22Rv1 (cell line): ENCODE results near the gene TMEM151A.

Experiments
- H3K27ac ChIP-seq: fragments of 450-650 bp; 2 replicates; pipeline ENCODE4 v1.5.1; 2017
- CTCF ChIP-seq: fragments of 450-650 bp; IDR thresholded peaks from 2 replicates; pipeline ENCODE4 v1.5.1; 2017; ENCODE audit warnings: mild to moderate bottlenecking
- ZFX ChIP-seq: fragments of 450-650 bp; IDR thresholded peaks from 2 replicates; pipeline ENCODE4 v1.6.1; 2017; ENCODE audit warnings: antibody characterized with exemption, borderline replicate concordance

TMEM151A gene

GRCh38 chr11:66267379-66268243 lies 24.1 kb upstream of the TMEM151A start:
- peak overlapping the region; percentile 93 for H3K27ac ChIP-seq
- TF ChIP-seq ZFX (no peak), CTCF (no peak)

DNA sequence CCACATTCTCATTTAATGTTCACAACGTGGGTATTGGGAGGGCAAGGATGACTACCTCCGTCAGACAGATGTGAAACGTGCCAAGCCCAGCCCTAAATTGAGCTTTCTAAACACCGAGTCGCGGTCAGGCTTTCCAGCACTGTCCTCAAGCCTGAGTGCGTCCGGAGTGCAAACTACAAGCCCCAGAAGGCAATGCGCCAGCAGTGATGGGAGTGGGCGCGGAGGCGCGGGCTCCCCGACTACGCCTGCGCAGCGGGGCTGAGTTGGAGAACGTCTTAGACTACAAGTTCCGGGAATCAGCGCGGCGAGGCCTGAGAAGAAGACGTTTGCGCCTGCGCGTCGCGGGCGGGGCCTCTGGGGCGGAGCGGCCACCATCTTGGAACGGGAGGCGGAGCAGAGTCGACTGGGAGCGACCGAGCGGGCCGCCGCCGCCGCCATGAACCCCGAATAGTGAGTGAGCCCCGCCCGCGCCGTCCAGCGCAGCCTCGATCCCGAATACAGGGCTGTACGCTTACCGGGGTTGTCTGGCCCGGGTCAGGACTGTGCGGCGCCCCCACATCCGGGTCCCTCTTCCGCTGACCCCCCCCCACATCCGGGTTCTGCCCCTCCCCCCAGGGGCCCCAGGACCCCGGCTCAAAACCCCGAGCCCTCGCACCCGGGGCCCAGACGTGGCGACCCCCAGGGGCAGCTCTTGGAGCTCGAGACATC lies 23.3 kb upstream of the TMEM151A start, which contains the start of gene RAB1B:
Gene RAB1B, plus strand, starts transcription at position 396 of the 708 bp plus-strand sequence. Its CDS starts 41 bp downstream, at position 437.
- no peak for TF ChIP-seq CTCF
- no peak for TF ChIP-seq ZFX
- peak within 1 kb of the TSS; percentile 93 for H3K27ac ChIP-seq

DNA sequence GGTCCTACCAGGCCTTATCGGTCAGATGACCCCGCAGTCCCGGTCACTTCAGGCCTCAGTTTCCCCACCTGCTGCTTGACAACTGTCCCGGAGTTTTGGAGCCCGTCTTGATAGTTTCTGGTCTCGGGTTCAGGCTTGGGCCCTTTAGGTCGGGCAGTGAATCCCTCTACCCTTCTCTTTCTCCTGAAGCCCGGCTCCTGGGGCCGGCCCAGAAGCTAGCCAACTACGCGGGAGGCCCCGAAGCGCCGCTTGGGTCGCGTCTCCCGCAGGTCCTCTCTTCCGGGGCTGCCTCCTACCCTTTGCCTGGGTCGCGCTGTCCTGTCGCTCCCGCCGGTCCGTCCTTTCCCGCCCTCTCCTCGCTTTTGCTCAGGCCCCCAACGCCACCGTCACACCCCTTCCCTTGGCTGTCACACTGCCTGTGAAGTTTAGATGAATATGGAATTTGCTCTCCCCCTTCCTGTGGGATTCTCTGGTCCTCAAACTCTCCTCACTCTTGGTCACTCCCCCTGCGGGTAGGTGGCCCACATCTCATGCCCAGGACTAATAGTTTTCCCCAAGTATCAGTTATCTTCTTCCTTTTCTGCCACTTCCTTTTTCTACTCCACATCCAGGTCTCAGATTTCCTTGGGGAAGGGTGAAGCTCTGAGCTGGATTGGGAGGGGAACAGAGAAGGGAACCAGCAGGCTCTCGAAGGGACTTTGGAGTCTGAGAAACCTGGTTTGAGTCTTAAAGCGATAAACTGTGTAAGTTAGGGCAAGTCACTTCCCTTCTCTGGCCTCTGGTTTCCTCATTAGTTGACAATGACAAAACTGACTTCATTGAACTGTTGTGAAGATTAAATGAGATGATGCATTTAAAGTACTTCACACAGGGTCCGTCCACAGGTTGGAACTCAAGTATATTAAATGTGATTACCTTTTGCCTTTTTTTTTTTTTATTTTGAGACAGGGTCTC lies 22.5 kb upstream of the TMEM151A start:
- peak overlapping the region; percentile 93 for H3K27ac ChIP-seq
- TF ChIP-seq ZFX, result no peak
- TF ChIP-seq CTCF, result peak; percentile 24; the same call in 1 of the 2 replicates

DNA sequence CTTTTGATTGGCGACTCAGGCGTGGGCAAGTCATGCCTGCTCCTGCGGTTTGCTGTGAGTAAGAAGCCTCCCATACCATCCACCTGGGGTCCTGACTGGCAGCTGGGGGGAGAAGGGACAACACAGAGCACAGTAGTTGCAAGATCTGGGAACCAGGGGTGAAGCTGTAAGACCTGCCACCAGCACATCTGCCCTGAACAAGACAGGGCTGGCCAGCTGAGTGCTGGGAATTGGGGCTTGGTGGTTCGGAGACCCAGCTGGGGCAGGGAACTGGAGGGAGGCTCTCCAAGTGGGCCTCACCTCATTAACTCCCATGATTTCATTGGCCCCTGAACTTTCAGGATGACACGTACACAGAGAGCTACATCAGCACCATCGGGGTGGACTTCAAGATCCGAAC lies 19.9 kb upstream of the TMEM151A start:
- H3K27ac ChIP-seq, result no peak overlapping the region; the same call in 1 of the 2 replicates
- TF ChIP-seq CTCF (no peak), ZFX (no peak)

DNA sequence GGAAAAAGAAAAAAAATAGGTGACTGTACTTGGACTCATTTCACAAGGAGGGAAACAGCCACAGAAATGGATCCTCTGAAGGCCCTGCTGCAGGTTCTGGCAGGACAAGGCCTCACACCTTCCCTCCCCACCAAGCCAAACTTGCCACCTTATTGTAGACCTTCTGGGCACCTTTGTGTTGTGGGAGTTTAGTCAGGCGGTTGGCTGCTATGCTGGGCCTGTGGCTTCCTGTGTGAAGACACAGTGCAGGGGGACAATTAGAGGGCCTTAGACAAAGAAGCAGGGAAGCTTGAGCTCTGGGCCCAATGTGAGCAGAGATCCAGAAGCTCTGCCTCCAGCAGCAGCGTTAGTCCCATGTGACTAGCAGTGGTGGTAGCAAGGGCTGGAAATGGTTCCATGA lies 19.1 kb upstream of the TMEM151A start:
- no peak for TF ChIP-seq ZFX
- no peak for TF ChIP-seq CTCF
- H3K27ac ChIP-seq, result no peak overlapping the region

DNA sequence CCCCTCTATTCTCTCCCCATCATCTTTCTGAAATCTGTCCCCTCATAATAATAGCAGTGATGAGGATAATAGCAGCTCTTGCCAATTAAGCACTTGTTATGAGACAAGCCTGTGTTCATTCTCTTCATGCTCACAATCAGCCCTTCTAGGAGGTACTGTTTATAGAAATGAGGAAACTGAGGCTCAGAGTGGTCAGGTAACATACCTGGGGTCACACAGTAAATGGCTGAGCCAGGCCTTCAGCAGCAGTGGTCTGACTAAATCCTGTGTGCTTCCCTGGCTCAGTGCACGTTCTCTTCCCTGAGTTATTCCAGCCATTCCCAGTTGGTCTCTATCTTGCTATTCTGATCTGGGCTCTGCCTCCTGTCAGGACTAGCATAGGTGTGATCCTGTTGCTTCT lies 17.5 kb upstream of the TMEM151A start:
- H3K27ac ChIP-seq, result peak overlapping the region; percentile 27; the same call in 1 of the 2 replicates
- TF ChIP-seq CTCF, result no peak
- no peak for TF ChIP-seq ZFX
